Measurements from ENCODE around the gene DMXL1.

DNA sequence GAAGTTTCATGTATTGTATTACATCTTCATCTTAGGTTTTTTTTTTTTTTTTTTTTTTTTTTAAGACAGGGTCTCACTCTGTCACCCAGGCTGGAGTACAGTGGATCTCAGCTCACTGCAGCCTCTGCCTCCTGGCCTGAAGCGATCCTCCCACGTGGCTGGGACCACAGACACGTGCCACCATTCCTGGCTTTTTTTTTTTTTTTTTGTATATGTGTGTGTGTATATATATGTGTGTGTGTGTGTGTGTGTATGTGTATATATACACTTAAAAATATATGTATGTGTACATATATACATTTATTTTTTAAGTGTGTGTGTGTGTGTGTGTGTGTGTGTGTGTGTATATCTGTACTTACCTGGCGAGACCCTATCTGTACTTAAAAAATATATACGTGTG, 6.6 kb downstream of the DMXL1 start:
- TF ChIP-seq POLR2A (IDR thresholded peaks at IDR 0.05; ENCODE audit: low read depth, low read length), result no peak
- no peak for TF ChIP-seq TAF1 (IDR thresholded peaks at IDR 0.05; ENCODE audit: borderline replicate concordance, low read depth, low read length)

All from GM12892 (cell line).